ENCODE measurements around the gene NANS. TPM values are rescaled to one million over a fixed set of nuclear protein-coding genes. Genes with fewer than 3 reads are reported as not detected.
A peak's percentile ranks its signal among the peaks of the same experiment; 100 is the strongest.

NANS gene
- total RNA-seq, 2 experiments from 2014 or later: 51.2 to 51.8 TPM

DNA sequence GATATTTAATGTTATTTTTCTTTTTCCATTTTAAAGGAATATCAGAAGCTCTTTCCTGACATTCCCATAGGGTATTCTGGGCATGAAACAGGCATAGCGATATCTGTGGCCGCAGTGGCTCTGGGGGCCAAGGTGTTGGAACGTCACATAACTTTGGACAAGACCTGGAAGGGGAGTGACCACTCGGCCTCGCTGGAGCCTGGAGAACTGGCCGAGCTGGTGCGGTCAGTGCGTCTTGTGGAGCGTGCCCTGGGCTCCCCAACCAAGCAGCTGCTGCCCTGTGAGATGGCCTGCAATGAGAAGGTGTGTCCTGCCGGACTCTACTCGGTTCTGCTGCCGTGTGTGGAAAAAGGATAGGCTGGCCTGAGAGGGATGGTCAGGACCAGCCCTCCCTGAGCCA, 24.2 kb downstream of the NANS start:
- Mint-ChIP-seq H3K4me1 (ENCODE audit: low read depth) (peaks cover 42% of the 10 kb centered on the region), H3K27me3 (no peaks in the 10 kb centered on the region), H3K4me3 (no peak overlapping the region), H3K9me3 (no peaks in the 10 kb centered on the region), H3K36me3 (ENCODE audit: low read depth) (peaks cover 56% of the 10 kb centered on the region), H3K27ac (peak overlapping the region; percentile 80)
- ChIA-PET POLR2A (interaction anchor here (0.8 to 1.5 kb wide), 3 partner anchors 17 to 27 kb away, joined by 3 to 6 read pairs (median 5); no protein-coding TSS in a partner anchor), CTCF (no interaction called here)
- intact Hi-C loops (cut with micrococcal nuclease): no loop called here
- ATAC-seq: no peak
- TF ChIP-seq CTCF (IDR thresholded peaks at IDR 0.05): no peak
- no peak for DNase-seq

DNA sequence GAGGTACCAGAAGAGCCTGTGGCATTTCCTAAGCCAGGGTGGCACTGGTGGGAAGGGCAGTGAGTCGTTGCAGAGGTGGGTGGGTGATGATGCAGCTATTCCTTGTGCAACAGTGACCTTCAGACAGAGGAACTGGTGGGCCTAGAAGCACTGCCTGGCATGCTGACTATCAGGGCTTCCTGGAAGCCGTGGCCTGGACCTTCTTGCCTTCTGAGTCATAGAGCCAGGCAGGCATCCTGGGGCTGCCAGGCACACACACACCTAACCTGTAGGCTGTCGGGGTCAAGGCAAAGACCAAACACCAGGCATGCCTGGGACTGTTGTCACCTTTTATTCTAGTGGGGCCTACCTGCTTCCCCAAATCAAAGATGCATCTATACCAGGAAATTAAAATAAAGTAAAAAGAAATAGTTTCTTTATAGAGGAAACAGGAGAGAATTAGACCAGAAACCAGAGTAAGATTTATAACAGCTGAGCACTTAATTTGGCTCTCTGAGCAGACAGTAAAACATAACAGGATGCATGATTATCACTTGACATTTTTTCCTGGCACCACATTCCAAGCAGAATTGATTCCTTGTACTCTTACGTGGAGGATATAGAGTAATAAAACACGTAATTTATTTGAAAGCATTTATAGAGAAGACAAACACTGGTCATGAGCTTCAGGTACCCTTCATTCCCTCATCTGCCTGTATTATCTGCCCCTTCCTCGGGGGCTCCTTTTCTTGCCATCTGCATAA, 25.1 kb downstream of the NANS start:
- ChIA-PET CTCF (no interaction called here), POLR2A (interaction anchor here (0.8 to 1.2 kb wide), 2 partner anchors 14 to 24 kb away, joined by 3 to 5 read pairs; no protein-coding TSS in a partner anchor)
- ATAC-seq (peak; percentile 96), DNase-seq (peak; percentile 82)
- intact Hi-C loops (cut with micrococcal nuclease): no loop called here
- no peaks in the 10 kb centered on the region for H3K27me3 Mint-ChIP-seq
- H3K36me3 Mint-ChIP-seq (ENCODE audit: low read depth): peaks cover 58% of the 10 kb centered on the region
- H3K4me1 Mint-ChIP-seq (ENCODE audit: low read depth): peaks cover 38% of the 10 kb centered on the region
- peak overlapping the region; percentile 80 for H3K27ac Mint-ChIP-seq
- TF ChIP-seq CTCF (IDR thresholded peaks at IDR 0.05): no peak
- no peaks in the 10 kb centered on the region for H3K9me3 Mint-ChIP-seq
- no peak overlapping the region for H3K4me3 Mint-ChIP-seq

DNA sequence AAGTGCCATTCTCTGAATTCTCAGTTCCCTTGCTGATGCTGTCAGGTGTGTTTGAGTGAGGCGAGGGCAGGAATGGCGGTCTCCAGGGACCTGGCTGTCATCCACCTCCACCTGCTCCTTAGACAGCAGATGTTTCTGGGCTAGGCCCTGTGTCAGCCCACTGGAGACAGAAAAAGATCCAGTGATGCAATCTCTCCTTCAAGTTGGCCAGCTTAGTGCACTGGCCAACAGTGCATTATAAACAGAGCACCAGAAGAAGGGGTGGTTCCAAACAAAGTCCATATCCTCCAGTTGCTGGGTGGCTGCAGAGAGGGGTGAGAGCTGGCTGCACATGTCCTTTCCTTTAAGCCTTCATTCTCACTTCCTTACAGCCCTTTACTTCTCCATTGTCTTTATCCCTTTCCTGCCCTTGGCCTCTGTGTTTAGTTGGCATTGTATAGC, 26.5 kb downstream of the NANS start:
- intact Hi-C loops (cut with micrococcal nuclease): no loop called here
- Mint-ChIP-seq H3K9me3 (no peaks in the 10 kb centered on the region), H3K27me3 (no peaks in the 10 kb centered on the region), H3K4me3 (no peak overlapping the region), H3K36me3 (ENCODE audit: low read depth) (peaks cover 54% of the 10 kb centered on the region), H3K4me1 (ENCODE audit: low read depth) (peaks cover 35% of the 10 kb centered on the region), H3K27ac (peak overlapping the region; percentile 80)
- ChIA-PET CTCF (interaction anchor here (1.8 kb wide), 1 partner anchor 8 kb away, joined by 7 read pairs; no protein-coding TSS in a partner anchor), POLR2A (interaction anchor here (0.7 to 1.7 kb wide), 2 partner anchors 12 to 173 kb away, joined by 3 to 5 read pairs; partner anchors contain the start of gene TBC1D2)
- ATAC-seq: no peak
- no peak for DNase-seq
- no peak for TF ChIP-seq CTCF (IDR thresholded peaks at IDR 0.05)

DNA sequence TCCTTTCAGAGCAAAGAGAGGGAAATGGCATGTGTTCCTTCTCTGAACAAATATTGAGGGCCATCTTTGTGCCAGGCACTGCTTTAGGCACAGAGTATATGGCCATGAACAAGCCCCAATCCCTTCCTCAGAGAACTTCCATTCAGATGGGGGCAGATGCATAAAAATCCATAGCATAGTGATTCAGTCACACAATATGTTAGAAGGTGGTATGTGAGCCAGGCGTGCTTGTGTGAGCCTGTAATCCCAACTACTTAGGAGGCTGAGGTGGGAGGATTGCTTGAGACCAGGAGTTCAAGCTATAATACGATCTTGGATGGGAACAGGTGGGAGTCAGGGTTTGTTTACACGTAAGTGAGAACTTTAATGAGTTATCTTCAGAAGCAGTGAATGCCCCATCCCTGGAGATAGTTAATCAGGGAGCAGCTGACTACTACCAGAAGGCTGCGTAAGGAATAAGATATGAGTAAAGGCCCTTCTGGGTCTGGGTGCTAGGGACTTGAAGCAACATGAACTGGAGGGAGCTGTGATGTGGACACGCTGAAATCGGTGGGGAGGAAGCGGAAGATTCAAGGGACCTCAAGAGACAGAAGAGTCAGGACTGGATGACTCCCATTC, 27.1 kb downstream of the NANS start:
- intact Hi-C loops (cut with micrococcal nuclease): no loop called here
- H3K9me3 Mint-ChIP-seq: no peaks in the 10 kb centered on the region

More for the DNA sequence above, 27.1 kb downstream of the NANS start:
- DNase-seq (no peak), ATAC-seq (no peak)
- peaks cover 35% of the 10 kb centered on the region for H3K4me1 Mint-ChIP-seq (ENCODE audit: low read depth)
- no peak for TF ChIP-seq CTCF (IDR thresholded peaks at IDR 0.05)
- H3K36me3 Mint-ChIP-seq (ENCODE audit: low read depth): peaks cover 52% of the 10 kb centered on the region
- ChIA-PET POLR2A (interaction anchor here (0.9 to 2.6 kb wide), 3 partner anchors 12 to 34 kb away, joined by 3 to 7 read pairs (median 5); partner anchors contain the start of genes NANS and TRIM14), CTCF (interaction anchor here (1.8 kb wide), 1 partner anchor 9 kb away, joined by 7 read pairs; no protein-coding TSS in a partner anchor)
- H3K27ac Mint-ChIP-seq: peak overlapping the region; percentile 80
- no peak overlapping the region for H3K4me3 Mint-ChIP-seq
- H3K27me3 Mint-ChIP-seq: no peaks in the 10 kb centered on the region
